GM19035 (cell line): Measurements from ENCODE around the gene EVPL.
A peak's percentile ranks its signal among the peaks of the same experiment; 100 is the strongest.

Source experiments
- ATAC-seq: cut with Tn5 transposase; IDR thresholded peaks from one replicate; pipeline ENCODE4 v1.9.1; 2021; ENCODE audit not compliant: unreplicated experiment

The EVPL gene

GRCh38 chr17:76018801-76019200 lies 8.3 kb downstream of the EVPL start:
- ATAC-seq: no peak

- no peak for ATAC-seq
Measured at GRCh38 chr17:76018340-76018680, 8.8 kb downstream of the EVPL start.

GRCh38 chr17:76017481-76018339 lies 9.4 kb downstream of the EVPL start:
- ATAC-seq: no peak

- no peak for ATAC-seq
Measured at GRCh38 chr17:76014925-76015261, 12.2 kb downstream of the EVPL start.

GRCh38 chr17:76014100-76014924 lies 12.8 kb downstream of the EVPL start:
- peak; percentile 55 for ATAC-seq

GRCh38 chr17:76013377-76013932 lies 13.7 kb downstream of the EVPL start:
- no peak for ATAC-seq

GRCh38 chr17:76011951-76012350 lies 15.2 kb downstream of the EVPL start:
- ATAC-seq: no peak

GRCh38 chr17:76009969-76010661 lies 17.0 kb downstream of the EVPL start:
- ATAC-seq: no peak

- no peak for ATAC-seq
Measured at GRCh38 chr17:76009447-76009846, 17.7 kb downstream of the EVPL start.

- ATAC-seq: no peak
Measured at GRCh38 chr17:76008630-76009425, 18.3 kb downstream of the EVPL start.

- no peak for ATAC-seq
Measured at GRCh38 chr17:76008208-76008607, 18.9 kb downstream of the EVPL start.

GRCh38 chr17:76007850-76008165 lies 19.3 kb downstream of the EVPL start:
- no peak for ATAC-seq

- no peak for ATAC-seq
Measured at GRCh38 chr17:76007131-76007849, 19.8 kb downstream of the EVPL start.

- no peak for ATAC-seq
Measured at GRCh38 chr17:76005263-76006149, 21.6 kb downstream of the EVPL start.

GRCh38 chr17:76004750-76005262 lies 22.3 kb downstream of the EVPL start:
- no peak for ATAC-seq

- ATAC-seq: no peak
Measured at GRCh38 chr17:76003915-76004314, 23.2 kb downstream of the EVPL start.

GRCh38 chr17:76002100-76002499 lies 25.0 kb downstream of the EVPL start:
- ATAC-seq: no peak

- ATAC-seq: no peak
Measured at GRCh38 chr17:76000755-76001521, 26.2 kb downstream of the EVPL start, which contains the start of gene CDK3. Gene CDK3, plus strand, starts transcription at chr17:76000855. Its CDS starts 571 bp downstream, at chr17:76001426.
